C4-2B (cell line): ENCODE measurements around the gene TCEANC.

Experiments used
- H3K27ac ChIP-seq: fragments of 450-650 bp; 2 replicates; pipeline ENCODE4 v1.5.1; 2017
- ZFX ChIP-seq: fragments of 450-650 bp; IDR thresholded peaks from 2 replicates; pipeline ENCODE4 v1.6.1; 2017
- TF ChIP-seq, protein P1 (sequence below): fragments of 450-650 bp; conservative IDR thresholded peaks from 2 replicates; pipeline ENCODE4 v1.5.1; 2017; ENCODE audit warnings: mild to moderate bottlenecking

The TCEANC gene

GRCh38 chrX:13661735-13662288, 8.9 kb downstream of the TCEANC start:
- TF ChIP-seq, protein P1, sequence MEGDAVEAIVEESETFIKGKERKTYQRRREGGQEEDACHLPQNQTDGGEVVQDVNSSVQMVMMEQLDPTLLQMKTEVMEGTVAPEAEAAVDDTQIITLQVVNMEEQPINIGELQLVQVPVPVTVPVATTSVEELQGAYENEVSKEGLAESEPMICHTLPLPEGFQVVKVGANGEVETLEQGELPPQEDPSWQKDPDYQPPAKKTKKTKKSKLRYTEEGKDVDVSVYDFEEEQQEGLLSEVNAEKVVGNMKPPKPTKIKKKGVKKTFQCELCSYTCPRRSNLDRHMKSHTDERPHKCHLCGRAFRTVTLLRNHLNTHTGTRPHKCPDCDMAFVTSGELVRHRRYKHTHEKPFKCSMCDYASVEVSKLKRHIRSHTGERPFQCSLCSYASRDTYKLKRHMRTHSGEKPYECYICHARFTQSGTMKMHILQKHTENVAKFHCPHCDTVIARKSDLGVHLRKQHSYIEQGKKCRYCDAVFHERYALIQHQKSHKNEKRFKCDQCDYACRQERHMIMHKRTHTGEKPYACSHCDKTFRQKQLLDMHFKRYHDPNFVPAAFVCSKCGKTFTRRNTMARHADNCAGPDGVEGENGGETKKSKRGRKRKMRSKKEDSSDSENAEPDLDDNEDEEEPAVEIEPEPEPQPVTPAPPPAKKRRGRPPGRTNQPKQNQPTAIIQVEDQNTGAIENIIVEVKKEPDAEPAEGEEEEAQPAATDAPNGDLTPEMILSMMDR = no peak
- no peak for TF ChIP-seq ZFX

GRCh38 chrX:13662355-13662791, 9.4 kb downstream of the TCEANC start:
- no peak overlapping the region for H3K27ac ChIP-seq
- TF ChIP-seq ZFX = no peak
- TF ChIP-seq, protein P1 = no peak

More at GRCh38 chrX:13661735-13662288, 8.9 kb downstream of the TCEANC start:
- no peak overlapping the region for H3K27ac ChIP-seq

- no peak overlapping the region for H3K27ac ChIP-seq
- TF ChIP-seq, protein P1 = no peak
- no peak for TF ChIP-seq ZFX
These were observed 11.1 kb downstream of the TCEANC start for GRCh38 chrX:13664020-13664419.

GRCh38 chrX:13666836-13667235, 13.9 kb downstream of the TCEANC start:
- no peak overlapping the region for H3K27ac ChIP-seq
- TF ChIP-seq, protein P1 = no peak
- no peak for TF ChIP-seq ZFX

DNA sequence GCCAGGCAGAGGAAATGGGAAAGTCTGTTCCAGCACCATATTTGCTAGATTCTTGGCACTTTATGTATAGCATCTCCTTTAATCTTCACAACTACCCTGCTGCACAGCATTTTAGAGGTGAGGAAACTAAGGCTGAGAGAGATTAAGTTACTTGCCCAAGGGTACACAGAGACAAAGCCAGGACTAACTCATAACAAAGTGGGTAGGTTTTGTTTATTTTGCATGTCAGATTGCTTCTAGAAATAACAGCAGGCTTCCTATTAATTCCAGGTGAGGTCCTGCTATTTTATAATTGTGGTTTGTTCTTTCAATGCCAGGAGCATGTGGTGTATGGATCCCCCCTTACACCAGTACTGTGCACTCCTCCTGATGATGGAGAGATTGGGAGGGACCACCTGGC, 15.0 kb downstream of the TCEANC start:
- peak overlapping the region; percentile 64 for H3K27ac ChIP-seq
- no peak for TF ChIP-seq ZFX
- TF ChIP-seq, protein P1 = no peak

DNA sequence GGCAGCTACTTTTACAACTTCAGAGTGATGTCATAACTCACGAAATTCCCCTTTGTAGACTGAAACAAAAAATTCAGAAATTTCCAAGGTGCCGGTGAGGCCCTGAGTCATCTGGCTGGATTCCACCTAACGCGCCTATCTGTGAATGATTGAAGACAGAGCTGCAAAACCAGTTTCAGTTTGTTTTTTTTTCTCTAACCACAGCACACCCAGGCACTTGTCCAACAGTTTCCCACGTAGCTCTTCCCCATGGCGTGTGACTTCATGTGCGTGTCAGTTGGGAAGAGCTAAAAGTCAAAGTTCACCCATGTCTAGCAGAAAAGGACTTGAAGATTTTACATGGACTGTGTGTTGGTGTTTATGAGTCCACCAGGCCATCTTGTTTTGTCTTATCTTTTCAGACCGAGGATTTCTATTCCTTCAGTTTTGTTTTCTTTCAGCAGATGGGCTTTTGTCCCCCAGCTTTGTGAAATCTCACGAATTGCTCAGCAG, 16.4 kb downstream of the TCEANC start:
- TF ChIP-seq, protein P1 = no peak
- TF ChIP-seq ZFX = no peak
- H3K27ac ChIP-seq = peak overlapping the region; percentile 74

DNA sequence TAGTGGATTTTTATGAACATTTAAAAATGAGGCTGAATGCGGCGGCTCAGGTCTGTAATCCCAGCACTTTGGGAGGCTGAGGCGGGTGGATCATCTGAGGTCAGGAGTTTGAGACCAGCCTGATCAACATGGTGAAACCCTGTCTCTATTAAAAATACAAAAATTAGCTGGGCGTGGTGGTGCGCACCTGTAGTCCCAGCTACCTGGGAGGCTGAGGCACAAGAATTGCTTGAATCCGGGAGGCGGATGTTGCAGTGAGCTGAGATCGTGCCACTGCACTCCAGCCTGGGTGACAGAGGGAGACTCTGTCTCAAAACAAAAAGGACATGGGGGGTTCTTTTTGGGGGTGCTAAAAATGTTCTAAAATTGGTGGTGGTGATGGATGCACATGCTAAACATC, 16.8 kb downstream of the TCEANC start:
- peak overlapping the region; percentile 74 for H3K27ac ChIP-seq

- TF ChIP-seq, protein P1 = no peak
- TF ChIP-seq ZFX = no peak
- peak overlapping the region; percentile 74; the same call in 1 of the 2 replicates for H3K27ac ChIP-seq
These were observed 17.3 kb downstream of the TCEANC start for GRCh38 chrX:13670197-13670596.
